Measurements from ENCODE around the gene ARL13A. TPM values are rescaled to one million over a fixed set of nuclear protein-coding genes. Genes with fewer than 3 reads are reported as not detected.
A peak's percentile ranks its signal among the peaks of the same experiment; 100 is the strongest.

The ARL13A gene
- not detected for polyA plus RNA-seq (2012; ENCODE audit: insufficient read depth, insufficient read length)

GRCh38 chrX:100969408-100969807 lies at the start of gene ARL13A:
ARL13A (plus strand) TSS chrX:100969708; CDS start chrX:100973690, 3,982 bp downstream.
- no peak for DNase-seq (ENCODE audit: low read depth, low spot score)
- no peak within 1 kb of the TSS for H3K4me3 ChIP-seq (ENCODE audit: low read length)

GRCh38 chrX:100924375-100924774 lies 45.1 kb upstream of the ARL13A start:
- DNase-seq (ENCODE audit: low read depth, low spot score) = no peak
- no peak overlapping the region for H3K4me3 ChIP-seq (ENCODE audit: low read length)

GRCh38 chrX:100926453-100926852 lies 43.1 kb upstream of the ARL13A start:
- no peak overlapping the region for H3K4me3 ChIP-seq (ENCODE audit: low read length)
- no peak for DNase-seq (ENCODE audit: low read depth, low spot score)

GRCh38 chrX:100928660-100929613 lies 40.6 kb upstream of the ARL13A start, which contains the start of gene XKRX:
XKRX (minus strand) TSS chrX:100928917; CDS start chrX:100928304, 613 bp downstream.
- DNase-seq (ENCODE audit: low read depth, low spot score) = no peak
- peak within 1 kb of the TSS; percentile 15; the same call in 1 of the 2 replicates for H3K4me3 ChIP-seq (ENCODE audit: low read length)

- DNase-seq (ENCODE audit: low read depth, low spot score) = no peak
- H3K4me3 ChIP-seq (ENCODE audit: low read length) = no peak overlapping the region
These were observed 38.1 kb upstream of the ARL13A start for GRCh38 chrX:100931218-100931924.

GRCh38 chrX:100931925-100932285 lies 37.6 kb upstream of the ARL13A start:
- DNase-seq (ENCODE audit: low read depth, low spot score) = no peak
- H3K4me3 ChIP-seq (ENCODE audit: low read length) = no peak overlapping the region

- no peak overlapping the region for H3K4me3 ChIP-seq (ENCODE audit: low read length)
- no peak for DNase-seq (ENCODE audit: low read depth, low spot score)
These were observed 33.7 kb upstream of the ARL13A start for GRCh38 chrX:100935767-100936166.

GRCh38 chrX:100939333-100939732 lies 30.2 kb upstream of the ARL13A start:
- no peak for DNase-seq (ENCODE audit: low read depth, low spot score)
- H3K4me3 ChIP-seq (ENCODE audit: low read length) = no peak overlapping the region

- no peak for DNase-seq (ENCODE audit: low read depth, low spot score)
- no peak overlapping the region for H3K4me3 ChIP-seq (ENCODE audit: low read length)
These were observed 24.9 kb upstream of the ARL13A start for GRCh38 chrX:100944601-100945000.

GRCh38 chrX:100946299-100946927 lies 23.1 kb upstream of the ARL13A start:
- DNase-seq (ENCODE audit: low read depth, low spot score) = no peak
- no peak overlapping the region for H3K4me3 ChIP-seq (ENCODE audit: low read length)

GRCh38 chrX:100948557-100948956 lies 21.0 kb upstream of the ARL13A start:
- H3K4me3 ChIP-seq (ENCODE audit: low read length) = no peak overlapping the region
- no peak for DNase-seq (ENCODE audit: low read depth, low spot score)

GRCh38 chrX:100962811-100963210 lies 6.7 kb upstream of the ARL13A start:
- H3K4me3 ChIP-seq (ENCODE audit: low read length) = no peak overlapping the region
- DNase-seq (ENCODE audit: low read depth, low spot score) = no peak

GRCh38 chrX:100964362-100964761 lies 5.1 kb upstream of the ARL13A start:
- H3K4me3 ChIP-seq (ENCODE audit: low read length) = no peak overlapping the region
- no peak for DNase-seq (ENCODE audit: low read depth, low spot score)

- no peak overlapping the region for H3K4me3 ChIP-seq (ENCODE audit: low read length)
- no peak for DNase-seq (ENCODE audit: low read depth, low spot score)
These were observed 428 bp downstream of the ARL13A start for GRCh38 chrX:100969936-100970335.

GRCh38 chrX:100973411-100973810 lies 3.9 kb downstream of the ARL13A start:
- no peak for DNase-seq (ENCODE audit: low read depth, low spot score)

GRCh38 chrX:100975212-100975611 lies 5.7 kb downstream of the ARL13A start:
- no peak overlapping the region for H3K4me3 ChIP-seq (ENCODE audit: low read length)
- DNase-seq (ENCODE audit: low read depth, low spot score) = no peak

More at GRCh38 chrX:100973411-100973810, 3.9 kb downstream of the ARL13A start:
- no peak overlapping the region for H3K4me3 ChIP-seq (ENCODE audit: low read length)

- DNase-seq (ENCODE audit: low read depth, low spot score) = no peak
- H3K4me3 ChIP-seq (ENCODE audit: low read length) = no peak overlapping the region
These were observed 6.7 kb downstream of the ARL13A start for GRCh38 chrX:100976211-100976610.

GRCh38 chrX:100979881-100980607 lies 10.5 kb downstream of the ARL13A start:
- H3K4me3 ChIP-seq (ENCODE audit: low read length) = no peak overlapping the region
- no peak for DNase-seq (ENCODE audit: low read depth, low spot score)

Measured in Jurkat, Clone E6-1 (cell line).